Transverse colon (tissue), 4 donors: Measurements from ENCODE around the gene MADD.

Experiments used
- CTCF ChIP-seq, 5 experiments: fragments of 200-600 bp in 3 of 5; fragments of 450-650 bp in 2 of 5; sonication (generic) in 3 of 5; IDR thresholded peaks; 1 replicate in 2 of 5; 2 replicates in 3 of 5; pipeline ENCODE4 v1.5.1; 2016 to 2017; ENCODE audit warnings: antibody characterized with exemption in 5 of 5, inconsistent platforms in 3 of 5, mild to moderate bottlenecking in 2 of 5, moderate library complexity in 1 of 5
- POLR2AphosphoS5 ChIP-seq, 3 donors: sonication (generic); formaldehyde crosslinking; IDR thresholded peaks; one replicate each; pipeline ENCODE4 v1.6.1; 2016; ENCODE audit warnings: antibody characterized with exemption in 3 of 3

- TF ChIP-seq POLR2AphosphoS5 (IDR thresholded peaks at IDR 0.05) (no peak), CTCF (IDR thresholded peaks at IDR 0.05) (no peak)
Observed at GRCh38 chr11:47244448-47245350, 25.2 kb upstream of the MADD start.
